SK-N-SH treated with all-trans-retinoic acid at 6 μM for 48 hours (cell line): ENCODE measurements around the gene GRID1.

Experiments
- ATAC-seq: fragments of 200-7000 bp; cut with Tn5 transposase; 3 replicates; pipeline ENCODE4 v1.9.1; 2020; ENCODE audit warnings: mild to moderate bottlenecking, moderate library complexity
- ARNTL ChIP-seq: fragments of 450-650 bp; formaldehyde crosslinking; IDR thresholded peaks from 2 replicates; pipeline ENCODE4 v1.5.0; 2020; ENCODE audit warnings: low read depth, mild to moderate bottlenecking, moderate library complexity, borderline replicate concordance
- BACH2 ChIP-seq: fragments of 250-450 bp; sonication (Bioruptor Pico); IDR thresholded peaks from 2 replicates; pipeline ENCODE4 v1.9.0; 2021; ENCODE audit warnings: mild to moderate bottlenecking, borderline replicate concordance
- CSDC2 ChIP-seq: fragments of 250-450 bp; sonication (Bioruptor Pico); IDR thresholded peaks from 2 replicates; pipeline ENCODE4 v1.5.0; 2020; ENCODE audit warnings: mild to moderate bottlenecking, moderate library complexity
- CSRNP3 ChIP-seq: fragments of 250-450 bp; sonication (Bioruptor Pico); IDR thresholded peaks from 2 replicates; pipeline ENCODE4 v1.5.1; 2021; ENCODE audit warnings: mild to moderate bottlenecking, moderate library complexity
- ESRRG ChIP-seq: fragments of 250-450 bp; sonication (Bioruptor Pico); IDR thresholded peaks from 2 replicates; pipeline ENCODE4 v1.6.1; 2021; ENCODE audit warnings: mild to moderate bottlenecking
- GLIS3 ChIP-seq: fragments of 250-450 bp; sonication (Bioruptor Pico); IDR thresholded peaks from 2 replicates; pipeline ENCODE4 v1.5.0; 2020; ENCODE audit warnings: mild to moderate bottlenecking, moderate library complexity
- ISL1 ChIP-seq: fragments of 250-450 bp; sonication (Bioruptor Pico); IDR thresholded peaks from 2 replicates; pipeline ENCODE4 v2.1.2; 2022; ENCODE audit warnings: mild to moderate bottlenecking, moderate library complexity
- OSR1 ChIP-seq: fragments of 250-450 bp; sonication (Bioruptor Pico); IDR thresholded peaks from 2 replicates; pipeline ENCODE4 v1.8.0; 2022; ENCODE audit warnings: moderate library complexity, mild to moderate bottlenecking, inconsistent platforms
- PPARA ChIP-seq: fragments of 250-450 bp; sonication (Bioruptor Pico); IDR thresholded peaks from 2 replicates; pipeline ENCODE4 v1.5.0; 2020; ENCODE audit warnings: mild to moderate bottlenecking, borderline replicate concordance
- SNAI2 ChIP-seq: fragments of 250-450 bp; sonication (Bioruptor Pico); IDR thresholded peaks from 2 replicates; pipeline ENCODE4 v1.5.0; 2020; ENCODE audit warnings: mild to moderate bottlenecking, moderate library complexity
- TCF4 ChIP-seq: fragments of 250-450 bp; sonication (Bioruptor Pico); IDR thresholded peaks from 2 replicates; pipeline ENCODE4 v1.8.0; 2021; ENCODE audit warnings: mild to moderate bottlenecking, moderate library complexity, borderline replicate concordance
- TOX ChIP-seq: fragments of 250-450 bp; sonication (Bioruptor Pico); IDR thresholded peaks from 2 replicates; pipeline ENCODE4 v1.8.0; 2021; ENCODE audit warnings: mild to moderate bottlenecking, moderate library complexity, borderline replicate concordance
- TSHZ2 ChIP-seq: fragments of 250-450 bp; sonication (Bioruptor Pico); IDR thresholded peaks from 2 replicates; pipeline ENCODE4 v1.5.0; 2020; ENCODE audit warnings: mild to moderate bottlenecking, moderate library complexity
- ZC3H10 ChIP-seq: fragments of 250-450 bp; sonication (Bioruptor Pico); IDR thresholded peaks from 2 replicates; pipeline ENCODE4 v1.5.1; 2021; ENCODE audit warnings: mild to moderate bottlenecking, moderate library complexity
- ZFP3 ChIP-seq: fragments of 250-450 bp; sonication (Bioruptor Pico); IDR thresholded peaks from 2 replicates; pipeline ENCODE4 v1.5.0; 2020; ENCODE audit warnings: mild to moderate bottlenecking, moderate library complexity
- ZFP30 ChIP-seq: fragments of 450-650 bp; formaldehyde crosslinking; IDR thresholded peaks from 2 replicates; pipeline ENCODE4 v1.5.0; 2022; ENCODE audit warnings: mild to moderate bottlenecking, moderate library complexity
- ZNF565 ChIP-seq: fragments of 450-650 bp; formaldehyde crosslinking; conservative IDR thresholded peaks from 2 replicates; pipeline ENCODE4 v1.5.0; 2020; ENCODE audit warnings: low read depth, mild to moderate bottlenecking, moderate library complexity
- TF ChIP-seq, protein P1 (sequence below): fragments of 250-450 bp; sonication (Bioruptor Pico); IDR thresholded peaks from 2 replicates; pipeline ENCODE4 v1.8.0; 2021; ENCODE audit warnings: low read depth, mild to moderate bottlenecking, moderate library complexity, borderline replicate concordance
- TF ChIP-seq, protein P2 (sequence below): fragments of 250-450 bp; sonication (Bioruptor Pico); IDR thresholded peaks from 2 replicates; pipeline ENCODE4 v1.8.0; 2020; ENCODE audit warnings: mild to moderate bottlenecking, moderate library complexity, borderline replicate concordance

GRID1 gene

DNA sequence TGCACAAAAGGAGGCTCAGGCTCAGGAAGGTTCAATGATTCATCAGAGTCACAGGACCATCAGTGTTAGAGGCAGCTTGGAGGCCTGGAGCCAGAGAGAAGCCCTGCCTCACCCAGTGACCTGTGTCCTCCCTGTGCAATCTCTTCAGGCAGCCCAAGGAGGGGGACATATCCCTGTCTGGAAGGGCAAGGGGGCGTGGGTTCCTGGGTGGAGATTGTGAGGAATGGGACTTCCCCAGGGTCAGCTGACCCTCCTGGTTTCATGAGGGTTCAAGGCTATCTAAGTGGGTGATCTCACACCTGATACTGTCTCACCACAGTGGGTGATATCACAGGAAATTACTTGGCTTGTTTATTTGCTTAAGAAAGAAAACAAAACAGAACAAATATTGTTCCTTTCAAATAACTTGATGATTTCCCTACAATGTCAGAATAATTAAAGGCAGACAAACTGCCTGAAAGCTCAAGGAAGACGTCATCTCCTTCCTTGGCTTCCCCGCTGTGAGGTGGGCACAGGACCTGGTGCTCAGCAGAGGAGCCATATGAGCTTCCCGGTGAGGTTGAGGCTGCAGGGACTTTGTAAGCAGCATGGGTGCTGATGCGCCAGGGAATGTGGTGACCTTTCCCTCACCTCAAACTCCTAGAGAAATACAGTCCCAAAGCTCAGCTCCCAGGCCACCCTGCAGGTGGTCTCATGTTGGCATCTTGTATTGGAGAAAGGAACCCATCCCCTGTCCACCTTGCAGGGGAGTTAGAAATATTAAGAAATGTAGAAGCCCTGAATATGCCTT is 763.2 kb downstream of the GRID1 start:
- no peak for ATAC-seq
- TF ChIP-seq ESRRG (CRISPR knock-in tag) (no peak), PPARA (CRISPR knock-in tag) (no peak), ZC3H10 (CRISPR knock-in tag) (no peak), ZFP3 (no peak), CSDC2 (CRISPR knock-in tag) (no peak), BACH2 (CRISPR knock-in tag) (no peak), SNAI2 (CRISPR knock-in tag) (no peak), ISL1 (CRISPR knock-in tag) (no peak), OSR1 (CRISPR knock-in tag) (no peak), ARNTL (CRISPR knock-in tag) (no peak)
- TF ChIP-seq, protein P1, sequence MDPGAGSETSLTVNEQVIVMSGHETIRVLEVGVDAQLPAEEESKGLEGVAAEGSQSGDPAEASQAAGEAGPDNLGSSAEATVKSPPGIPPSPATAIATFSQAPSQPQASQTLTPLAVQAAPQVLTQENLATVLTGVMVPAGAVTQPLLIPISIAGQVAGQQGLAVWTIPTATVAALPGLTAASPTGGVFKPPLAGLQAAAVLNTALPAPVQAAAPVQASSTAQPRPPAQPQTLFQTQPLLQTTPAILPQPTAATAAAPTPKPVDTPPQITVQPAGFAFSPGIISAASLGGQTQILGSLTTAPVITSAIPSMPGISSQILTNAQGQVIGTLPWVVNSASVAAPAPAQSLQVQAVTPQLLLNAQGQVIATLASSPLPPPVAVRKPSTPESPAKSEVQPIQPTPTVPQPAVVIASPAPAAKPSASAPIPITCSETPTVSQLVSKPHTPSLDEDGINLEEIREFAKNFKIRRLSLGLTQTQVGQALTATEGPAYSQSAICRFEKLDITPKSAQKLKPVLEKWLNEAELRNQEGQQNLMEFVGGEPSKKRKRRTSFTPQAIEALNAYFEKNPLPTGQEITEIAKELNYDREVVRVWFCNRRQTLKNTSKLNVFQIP (CRISPR knock-in tag), result no peak
- TF ChIP-seq, protein P2, sequence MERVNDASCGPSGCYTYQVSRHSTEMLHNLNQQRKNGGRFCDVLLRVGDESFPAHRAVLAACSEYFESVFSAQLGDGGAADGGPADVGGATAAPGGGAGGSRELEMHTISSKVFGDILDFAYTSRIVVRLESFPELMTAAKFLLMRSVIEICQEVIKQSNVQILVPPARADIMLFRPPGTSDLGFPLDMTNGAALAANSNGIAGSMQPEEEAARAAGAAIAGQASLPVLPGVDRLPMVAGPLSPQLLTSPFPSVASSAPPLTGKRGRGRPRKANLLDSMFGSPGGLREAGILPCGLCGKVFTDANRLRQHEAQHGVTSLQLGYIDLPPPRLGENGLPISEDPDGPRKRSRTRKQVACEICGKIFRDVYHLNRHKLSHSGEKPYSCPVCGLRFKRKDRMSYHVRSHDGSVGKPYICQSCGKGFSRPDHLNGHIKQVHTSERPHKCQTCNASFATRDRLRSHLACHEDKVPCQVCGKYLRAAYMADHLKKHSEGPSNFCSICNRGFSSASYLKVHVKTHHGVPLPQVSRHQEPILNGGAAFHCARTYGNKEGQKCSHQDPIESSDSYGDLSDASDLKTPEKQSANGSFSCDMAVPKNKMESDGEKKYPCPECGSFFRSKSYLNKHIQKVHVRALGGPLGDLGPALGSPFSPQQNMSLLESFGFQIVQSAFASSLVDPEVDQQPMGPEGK (CRISPR knock-in tag), result no peak

GRCh38 chr10:85602713-85603112 is 763.9 kb downstream of the GRID1 start:
- no peak for ATAC-seq

DNA sequence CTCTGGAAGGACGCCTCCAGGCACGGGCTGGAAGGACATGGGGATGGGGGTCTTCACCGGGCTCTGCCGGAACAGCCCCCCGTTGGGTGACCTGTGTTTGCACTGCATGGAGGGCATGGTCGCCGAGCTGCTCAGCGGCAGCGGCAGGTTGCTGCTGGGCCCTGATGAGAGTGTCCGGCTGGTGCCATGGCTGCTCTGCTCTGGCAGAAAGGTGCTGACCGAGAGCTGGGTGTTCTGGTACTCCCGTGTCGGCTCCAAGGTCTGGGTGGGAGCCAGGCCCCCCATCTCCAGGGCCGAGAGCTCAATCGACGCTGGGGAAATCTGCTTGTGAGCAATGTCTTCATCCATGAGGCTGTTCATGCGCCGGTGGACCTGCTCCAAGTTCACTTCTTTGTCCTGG is 764.3 kb downstream of the GRID1 start:
- ATAC-seq, result no peak
- TF ChIP-seq GLIS3 (CRISPR knock-in tag) (no peak), PPARA (CRISPR knock-in tag) (no peak), ISL1 (CRISPR knock-in tag) (no peak), ZC3H10 (CRISPR knock-in tag) (no peak), TCF4 (CRISPR knock-in tag) (no peak), ZNF565 (no peak), TOX (CRISPR knock-in tag) (no peak)
- TF ChIP-seq, protein P1 (CRISPR knock-in tag), result no peak
- TF ChIP-seq, all 23 proteins: peak for 0

More at GRCh38 chr10:85602713-85603112, 763.9 kb downstream of the GRID1 start:
- no peak for TF ChIP-seq ZNF565

- no peak for ATAC-seq
- TF ChIP-seq CSRNP3 (no peak), TSHZ2 (CRISPR knock-in tag) (no peak), ZFP30 (CRISPR knock-in tag) (no peak), ZFP3 (no peak), OSR1 (CRISPR knock-in tag) (no peak), TOX (CRISPR knock-in tag) (no peak), SNAI2 (CRISPR knock-in tag) (no peak), CSDC2 (CRISPR knock-in tag) (no peak), ARNTL (CRISPR knock-in tag) (no peak)
These were observed 765.1 kb downstream of the GRID1 start for GRCh38 chr10:85601526-85601925.
